Measurements from ENCODE around the gene GLB1L2.

GLB1L2 gene

GRCh38 chr11:134349109-134349801, 17.5 kb downstream of the GLB1L2 start:
- Histone ChIP-seq H3K36me3 (ENCODE audit: insufficient read depth, low read length) (no peaks in the 10 kb centered on the region), H3K4me2 (ENCODE audit: low read length) (no peak overlapping the region), H3K4me1 (ENCODE audit: insufficient read depth, low read length, severe bottlenecking) (no peaks in the 10 kb centered on the region), H3K9me2 (ENCODE audit: low read depth, low read length) (no peaks in the 10 kb centered on the region), H3K9ac (ENCODE audit: low read length) (no peak overlapping the region), H3K27me3 (ENCODE audit: insufficient read depth, low read length) (no peaks in the 10 kb centered on the region), H4K20me1 (ENCODE audit: insufficient read depth, low read length) (no peaks in the 10 kb centered on the region), H3K9me3 (ENCODE audit: low read length) (no peaks in the 10 kb centered on the region), H3F3A (ENCODE audit: insufficient read depth, low read length) (no peaks in the 10 kb centered on the region), H3K27ac (ENCODE audit: low read depth, low read length, poor library complexity, severe bottlenecking) (no peak overlapping the region), H3K4me3 (ENCODE audit: low read depth, low read length, poor library complexity, severe bottlenecking) (no peak overlapping the region), H2AFZ (ENCODE audit: low read length) (no peak overlapping the region), H3K79me2 (ENCODE audit: insufficient read depth, low read length) (no peaks in the 10 kb centered on the region)
- TF ChIP-seq EZH2 (IDR thresholded peaks at IDR 0.05; ENCODE audit: borderline replicate concordance, low read length): no peak
- TF ChIP-seq, protein P1, sequence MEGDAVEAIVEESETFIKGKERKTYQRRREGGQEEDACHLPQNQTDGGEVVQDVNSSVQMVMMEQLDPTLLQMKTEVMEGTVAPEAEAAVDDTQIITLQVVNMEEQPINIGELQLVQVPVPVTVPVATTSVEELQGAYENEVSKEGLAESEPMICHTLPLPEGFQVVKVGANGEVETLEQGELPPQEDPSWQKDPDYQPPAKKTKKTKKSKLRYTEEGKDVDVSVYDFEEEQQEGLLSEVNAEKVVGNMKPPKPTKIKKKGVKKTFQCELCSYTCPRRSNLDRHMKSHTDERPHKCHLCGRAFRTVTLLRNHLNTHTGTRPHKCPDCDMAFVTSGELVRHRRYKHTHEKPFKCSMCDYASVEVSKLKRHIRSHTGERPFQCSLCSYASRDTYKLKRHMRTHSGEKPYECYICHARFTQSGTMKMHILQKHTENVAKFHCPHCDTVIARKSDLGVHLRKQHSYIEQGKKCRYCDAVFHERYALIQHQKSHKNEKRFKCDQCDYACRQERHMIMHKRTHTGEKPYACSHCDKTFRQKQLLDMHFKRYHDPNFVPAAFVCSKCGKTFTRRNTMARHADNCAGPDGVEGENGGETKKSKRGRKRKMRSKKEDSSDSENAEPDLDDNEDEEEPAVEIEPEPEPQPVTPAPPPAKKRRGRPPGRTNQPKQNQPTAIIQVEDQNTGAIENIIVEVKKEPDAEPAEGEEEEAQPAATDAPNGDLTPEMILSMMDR (IDR thresholded peaks at IDR 0.05; ENCODE audit: low read length): no peak

DNA sequence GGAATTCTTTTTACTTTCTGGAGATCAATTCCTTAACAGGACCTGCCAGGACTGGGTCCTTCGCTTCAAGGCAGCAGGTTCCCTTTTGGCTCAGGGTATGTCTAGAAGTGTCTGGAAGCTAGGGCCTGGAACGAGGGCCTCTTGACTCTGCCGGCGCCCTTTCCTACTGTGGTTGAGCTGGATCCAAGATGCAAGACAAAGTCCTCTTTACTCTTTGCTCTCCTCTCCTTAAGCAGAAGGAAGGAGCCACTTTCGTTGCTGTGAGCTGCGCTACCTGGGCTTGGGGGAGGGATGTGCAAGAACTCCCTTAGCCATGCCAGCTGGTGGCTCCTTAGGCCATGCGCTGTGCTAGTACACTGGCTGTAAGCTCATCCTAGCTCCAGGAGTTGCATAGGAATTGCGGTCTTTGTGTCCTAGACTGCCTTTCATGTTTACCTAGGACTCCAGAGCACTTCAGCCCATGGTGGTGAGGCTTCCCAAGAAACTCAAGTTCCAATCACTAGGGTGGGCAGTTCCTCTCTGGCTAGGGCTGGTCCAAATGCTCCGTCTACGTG, 18.1 kb downstream of the GLB1L2 start:
- Histone ChIP-seq H3K27me3 (ENCODE audit: insufficient read depth, low read length) (no peaks in the 10 kb centered on the region), H3K4me2 (ENCODE audit: low read length) (no peak overlapping the region), H3K9ac (ENCODE audit: low read length) (no peak overlapping the region), H3K4me3 (ENCODE audit: low read depth, low read length, poor library complexity, severe bottlenecking) (no peak overlapping the region), H4K20me1 (ENCODE audit: insufficient read depth, low read length) (no peaks in the 10 kb centered on the region), H3K9me3 (ENCODE audit: low read length) (no peaks in the 10 kb centered on the region), H3K4me1 (ENCODE audit: insufficient read depth, low read length, severe bottlenecking) (no peaks in the 10 kb centered on the region), H2AFZ (ENCODE audit: low read length) (no peak overlapping the region), H3K27ac (ENCODE audit: low read depth, low read length, poor library complexity, severe bottlenecking) (no peak overlapping the region), H3K9me2 (ENCODE audit: low read depth, low read length) (no peaks in the 10 kb centered on the region), H3F3A (ENCODE audit: insufficient read depth, low read length) (no peaks in the 10 kb centered on the region), H3K79me2 (ENCODE audit: insufficient read depth, low read length) (no peaks in the 10 kb centered on the region), H3K36me3 (ENCODE audit: insufficient read depth, low read length) (no peaks in the 10 kb centered on the region)
- TF ChIP-seq, protein P1 (IDR thresholded peaks at IDR 0.05; ENCODE audit: low read length): no peak
- no peak for TF ChIP-seq EZH2 (IDR thresholded peaks at IDR 0.05; ENCODE audit: borderline replicate concordance, low read length)

- Histone ChIP-seq H2AFZ (ENCODE audit: low read length) (no peak overlapping the region), H3K36me3 (ENCODE audit: insufficient read depth, low read length) (no peaks in the 10 kb centered on the region), H3K27me3 (ENCODE audit: insufficient read depth, low read length) (no peaks in the 10 kb centered on the region), H3K9ac (ENCODE audit: low read length) (no peak overlapping the region), H3K79me2 (ENCODE audit: insufficient read depth, low read length) (no peaks in the 10 kb centered on the region), H3K9me2 (ENCODE audit: low read depth, low read length) (no peaks in the 10 kb centered on the region), H3F3A (ENCODE audit: insufficient read depth, low read length) (no peaks in the 10 kb centered on the region), H3K4me3 (ENCODE audit: low read depth, low read length, poor library complexity, severe bottlenecking) (no peak overlapping the region), H3K9me3 (ENCODE audit: low read length) (no peaks in the 10 kb centered on the region), H3K4me1 (ENCODE audit: insufficient read depth, low read length, severe bottlenecking) (no peaks in the 10 kb centered on the region), H4K20me1 (ENCODE audit: insufficient read depth, low read length) (no peaks in the 10 kb centered on the region), H3K27ac (ENCODE audit: low read depth, low read length, poor library complexity, severe bottlenecking) (no peak overlapping the region), H3K4me2 (ENCODE audit: low read length) (no peak overlapping the region)
- TF ChIP-seq, protein P1 (IDR thresholded peaks at IDR 0.05; ENCODE audit: low read length): no peak
- TF ChIP-seq EZH2 (IDR thresholded peaks at IDR 0.05; ENCODE audit: borderline replicate concordance, low read length): no peak
These were observed 18.6 kb downstream of the GLB1L2 start for GRCh38 chr11:134350381-134350780.
